Activated T-helper 1 cell treated with anti-CD3 and anti-CD28 coated beads, Interleukin-12 subunit alpha, Interleukin-12 subunit beta, Interleukin-2, Interleukin-4 antibody, amounts not matched to agents 30 ng/mL and 10 ng/mL and 1 ng/mL, durations not matched to agents 14 hours and 24 hours and 36 hours (primary cell): Measurements from ENCODE around the gene MAPT. TPM values are rescaled to one million over a fixed set of nuclear protein-coding genes. Genes with fewer than 3 reads are reported as not detected.
"Not testable (repeated sequence)": the region's sequence is repeated elsewhere in the genome, so short reads cannot be mapped to it uniquely, and the experiment has no call there.

ENCODE experiments used
- DNase-seq: peaks from one replicate; pipeline ENCODE4 v3.0.0; 2021; ENCODE audit warnings: low spot score
- H3K27ac Mint-ChIP-seq: one replicate; pipeline ENCODE4 v1.8.0; 2021; ENCODE audit warnings: mild to moderate bottlenecking, mixed read lengths
- H3K27me3 Mint-ChIP-seq: one replicate; pipeline ENCODE4 v1.8.0; 2022; ENCODE audit warnings: mild to moderate bottlenecking, moderate library complexity, mixed read lengths; ENCODE audit not compliant: insufficient read depth
- H3K36me3 Mint-ChIP-seq: one replicate; pipeline ENCODE4 v1.8.0; 2021; ENCODE audit warnings: low read depth, mixed read lengths
- H3K4me1 Mint-ChIP-seq: one replicate; pipeline ENCODE4 v1.8.0; 2021; ENCODE audit warnings: low read depth, mixed read lengths
- H3K4me3 Mint-ChIP-seq: one replicate; pipeline ENCODE4 v1.8.0; 2021; ENCODE audit warnings: mild to moderate bottlenecking, moderate library complexity, mixed read lengths
- H3K9me3 Mint-ChIP-seq: one replicate; pipeline ENCODE4 v1.8.0; 2021; ENCODE audit warnings: mixed read lengths
- intact Hi-C: fragments of 100-400 bp; cut with micrococcal nuclease; formaldehyde crosslinking; loops from one replicate; pipeline ENCODE4 v1.15.1; 2024
- total RNA-seq: library from RNA; stranded (reverse); gene quantifications from 2 replicates; pipeline ENCODE4 v1.2.3, GENCODE V29; 2022

MAPT gene
- total RNA-seq, 1 donor from 2014 or later, result 1.1 TPM

DNA sequence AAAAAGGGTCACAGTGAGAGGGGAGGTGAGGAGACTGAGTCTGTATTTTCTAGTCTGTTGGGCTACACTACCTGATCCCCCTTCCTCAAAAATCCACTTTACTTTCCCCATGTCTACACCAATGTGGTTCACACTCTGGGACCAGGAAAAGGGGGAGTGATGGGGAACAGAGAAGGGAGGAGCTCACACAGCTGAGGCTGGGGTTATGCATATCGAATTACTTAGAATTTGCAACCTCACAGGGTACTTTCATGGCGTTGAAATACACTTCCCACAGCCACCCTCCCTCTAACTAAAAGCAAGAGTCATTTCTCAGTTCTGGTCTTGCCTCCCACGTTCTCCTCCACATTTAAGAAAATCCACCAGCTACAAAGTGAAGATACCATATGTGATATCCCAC, 14.1 kb downstream of the MAPT start:
- H3K4me3 Mint-ChIP-seq, result no peak overlapping the region
- H3K9me3 Mint-ChIP-seq, result peaks cover 11% of the 10 kb centered on the region
- peaks cover 25% of the 10 kb centered on the region for H3K27me3 Mint-ChIP-seq
- H3K4me1 Mint-ChIP-seq, result peaks cover 20% of the 10 kb centered on the region
- H3K36me3 Mint-ChIP-seq, result peaks cover 2% of the 10 kb centered on the region
- no peak for DNase-seq
- intact Hi-C loops, result loop anchor here (5.0 kb wide), 1 partner anchor 39 kb away; no protein-coding TSS in a partner anchor
- no peak overlapping the region for H3K27ac Mint-ChIP-seq

DNA sequence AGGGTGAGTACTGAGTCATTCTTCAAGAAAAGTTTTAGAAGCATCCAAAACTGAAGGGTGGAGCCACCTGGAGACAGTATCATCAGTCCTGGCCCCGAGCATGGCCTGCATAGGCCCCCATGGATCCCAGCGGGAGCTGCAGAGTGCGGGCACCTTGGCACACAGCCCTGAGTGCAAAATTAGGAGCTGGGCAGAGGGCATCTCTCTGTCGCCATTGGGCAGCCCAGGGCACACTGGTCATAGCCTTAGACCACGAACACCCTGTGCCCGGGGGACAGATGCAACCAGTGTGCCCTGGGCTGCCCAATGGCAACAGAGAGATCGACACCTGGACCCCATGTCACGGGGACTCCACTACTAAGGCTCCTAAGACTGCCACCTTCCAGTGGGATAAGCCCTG, 14.6 kb downstream of the MAPT start:
- Mint-ChIP-seq H3K27ac (no peak overlapping the region), H3K36me3 (peaks cover 2% of the 10 kb centered on the region), H3K27me3 (peaks cover 25% of the 10 kb centered on the region), H3K4me3 (no peak overlapping the region), H3K9me3 (peaks cover 11% of the 10 kb centered on the region), H3K4me1 (peaks cover 20% of the 10 kb centered on the region)
- intact Hi-C loops, result loop anchor here (5.0 kb wide), 1 partner anchor 38 kb away; no protein-coding TSS in a partner anchor
- DNase-seq, result no peak

DNA sequence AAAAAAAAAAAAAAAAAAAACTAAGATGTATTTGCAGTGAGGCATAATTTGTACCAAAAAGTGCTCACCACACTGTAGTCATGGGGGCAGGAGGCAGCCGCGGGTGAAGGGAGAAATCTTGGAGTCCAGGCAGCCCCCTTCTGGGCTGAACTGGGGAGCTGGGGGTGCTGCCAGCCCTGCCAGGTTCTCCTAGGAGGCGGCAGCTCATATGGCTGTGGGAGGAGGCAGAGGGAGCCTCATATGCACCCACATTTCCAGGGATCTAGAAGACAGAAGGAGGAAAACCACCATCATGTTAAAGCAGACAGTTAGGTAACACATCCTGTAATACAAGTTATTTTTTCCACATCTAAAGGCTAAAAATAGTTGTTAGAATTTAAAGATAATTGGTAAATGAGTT, 16.3 kb downstream of the MAPT start:
- Mint-ChIP-seq H3K4me1 (peaks cover 20% of the 10 kb centered on the region), H3K27me3 (peaks cover 20% of the 10 kb centered on the region), H3K36me3 (peaks cover 2% of the 10 kb centered on the region), H3K9me3 (peaks cover 11% of the 10 kb centered on the region), H3K4me3 (no peak overlapping the region), H3K27ac (no peak overlapping the region)
- no peak for DNase-seq
- intact Hi-C loops, result no loop called here

DNA sequence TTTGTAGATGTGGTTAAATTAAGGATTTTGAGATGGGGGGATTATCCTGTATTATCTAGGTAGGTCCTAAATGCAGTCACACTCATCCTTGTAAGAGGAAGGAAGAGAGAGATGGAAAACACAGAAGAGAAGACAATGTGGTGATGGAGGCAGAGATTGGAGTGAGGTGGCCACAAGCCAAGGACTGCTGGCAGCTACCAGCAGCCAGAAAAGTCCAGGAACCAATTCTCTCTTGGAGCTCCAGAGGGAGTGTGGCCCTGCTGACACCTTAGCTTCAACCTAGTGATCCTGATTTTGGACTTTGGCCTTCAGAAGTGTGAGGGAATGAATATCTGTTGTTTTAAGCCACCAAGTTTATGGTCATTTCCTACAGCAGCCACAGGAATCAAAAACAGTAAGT, 18.0 kb downstream of the MAPT start:
- H3K27ac Mint-ChIP-seq, result no peak overlapping the region
- no peak for DNase-seq
- H3K9me3 Mint-ChIP-seq, result peaks cover 11% of the 10 kb centered on the region
- intact Hi-C loops, result no loop called here
- no peak overlapping the region for H3K4me3 Mint-ChIP-seq
- peaks cover 15% of the 10 kb centered on the region for H3K4me1 Mint-ChIP-seq
- H3K36me3 Mint-ChIP-seq, result peaks cover 2% of the 10 kb centered on the region
- H3K27me3 Mint-ChIP-seq, result peaks cover 10% of the 10 kb centered on the region

DNA sequence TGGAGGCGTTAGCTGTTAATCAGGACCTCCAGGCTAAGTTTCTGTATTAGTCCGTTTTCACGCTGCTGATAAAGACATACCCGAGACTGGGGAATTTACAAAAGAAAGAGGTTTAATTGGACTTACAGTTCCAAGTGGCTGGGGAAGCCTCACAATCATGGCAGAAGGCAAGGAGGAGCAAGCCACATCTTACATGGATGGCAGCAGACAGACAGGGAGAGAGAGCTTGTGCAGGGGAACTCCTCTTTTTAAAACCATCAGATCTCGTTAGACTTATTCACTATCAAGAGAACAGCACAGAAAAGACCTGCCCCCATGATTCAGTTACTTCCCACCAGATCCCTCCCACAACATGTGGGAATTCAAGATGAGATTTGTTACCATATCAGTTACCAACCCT, 18.7 kb downstream of the MAPT start:
- H3K27me3 Mint-ChIP-seq, H3K4me3 Mint-ChIP-seq, DNase-seq, H3K36me3 Mint-ChIP-seq, intact Hi-C loops, H3K27ac Mint-ChIP-seq, H3K4me1 Mint-ChIP-seq: not testable (repeated sequence)
- H3K9me3 Mint-ChIP-seq, result peaks cover 11% of the 10 kb centered on the region

DNA sequence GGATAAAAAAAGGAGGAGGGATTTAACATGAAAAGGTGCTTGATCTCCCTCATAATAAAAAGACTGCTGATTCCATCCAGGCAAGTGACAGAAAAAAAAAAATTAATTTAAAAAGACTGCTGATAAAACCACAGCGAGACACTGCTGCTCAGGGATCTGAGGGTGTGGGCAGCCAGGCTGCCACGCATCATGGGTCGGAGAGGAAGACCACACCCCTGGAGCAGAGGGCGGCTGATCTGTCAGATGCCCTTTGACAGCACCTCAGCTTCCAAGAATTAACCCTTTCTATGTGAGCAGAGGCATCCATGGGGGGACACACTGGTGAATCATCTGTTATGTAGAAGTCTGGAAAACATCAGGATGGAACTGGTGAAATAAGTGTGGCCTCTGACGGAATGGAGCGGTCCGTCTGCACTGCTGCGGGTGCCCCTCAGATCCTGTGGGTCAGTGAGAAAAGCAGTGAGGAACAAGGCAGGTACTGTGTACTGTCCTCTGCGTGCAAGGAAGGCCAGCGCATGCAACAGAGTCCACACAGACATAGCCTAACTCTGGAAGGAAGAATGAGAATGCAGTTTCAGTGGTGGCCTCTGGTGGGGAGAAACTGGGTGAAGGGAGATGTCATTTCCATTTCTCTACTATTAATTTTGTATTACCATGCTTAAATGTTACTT, 19.8 kb downstream of the MAPT start:
- Mint-ChIP-seq H3K27ac (no peak overlapping the region), H3K27me3 (peaks cover 10% of the 10 kb centered on the region), H3K4me1 (no peaks in the 10 kb centered on the region), H3K9me3 (peaks cover 11% of the 10 kb centered on the region), H3K4me3 (no peak overlapping the region), H3K36me3 (peaks cover 2% of the 10 kb centered on the region)
- intact Hi-C loops, result no loop called here
- DNase-seq, result no peak

DNA sequence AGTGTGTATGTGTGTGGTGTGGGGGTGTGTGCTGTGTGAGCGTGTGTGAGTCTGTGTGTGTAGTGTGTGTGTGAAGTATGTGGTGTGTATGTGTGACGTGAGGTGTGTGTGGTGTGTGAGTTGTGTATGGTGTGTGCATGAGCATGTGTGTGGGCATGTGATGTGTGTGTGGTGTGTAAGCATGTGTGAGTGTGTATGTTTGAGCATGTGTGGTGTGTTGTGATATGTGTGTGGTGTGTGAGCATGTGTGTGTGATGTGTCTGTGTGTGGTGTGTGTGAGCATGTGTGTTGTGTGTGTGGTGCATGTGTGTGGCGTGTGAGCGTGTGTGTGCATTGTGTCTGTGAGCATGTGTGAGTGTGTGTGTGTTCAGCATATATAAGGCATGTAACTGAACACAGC, 20.9 kb downstream of the MAPT start:
- Mint-ChIP-seq H3K27me3 (peaks cover 10% of the 10 kb centered on the region), H3K4me1 (no peaks in the 10 kb centered on the region), H3K27ac (no peak overlapping the region), H3K9me3 (peaks cover 11% of the 10 kb centered on the region), H3K4me3 (no peak overlapping the region), H3K36me3 (peaks cover 2% of the 10 kb centered on the region)
- intact Hi-C loops, result no loop called here
- no peak for DNase-seq

DNA sequence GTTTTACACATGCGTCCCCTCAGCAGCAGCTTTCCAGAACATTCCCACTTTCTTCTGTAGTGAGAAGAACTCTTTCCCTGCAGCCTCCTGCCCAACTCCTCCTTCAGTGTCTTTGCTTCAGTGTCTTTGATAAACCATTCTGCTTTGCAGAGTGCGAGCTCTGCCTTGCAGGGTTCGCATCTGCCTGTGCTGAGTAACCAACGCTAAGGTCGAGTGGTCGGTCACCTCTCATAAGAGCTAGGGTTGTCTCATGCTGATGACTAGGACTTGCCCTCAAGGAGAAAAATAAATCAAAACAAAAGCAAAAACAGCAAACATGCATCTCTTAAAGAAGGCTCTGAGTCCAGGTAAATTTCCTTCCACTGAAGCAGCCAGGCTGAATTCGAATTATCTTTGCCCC, 22.7 kb downstream of the MAPT start:
- H3K4me3 Mint-ChIP-seq, result no peak overlapping the region
- no peaks in the 10 kb centered on the region for H3K4me1 Mint-ChIP-seq
- no peak overlapping the region for H3K27ac Mint-ChIP-seq
- DNase-seq, result no peak
- peaks cover 10% of the 10 kb centered on the region for H3K9me3 Mint-ChIP-seq
- peaks cover 1% of the 10 kb centered on the region for H3K36me3 Mint-ChIP-seq
- H3K27me3 Mint-ChIP-seq, result peaks cover 8% of the 10 kb centered on the region
- intact Hi-C loops, result no loop called here

DNA sequence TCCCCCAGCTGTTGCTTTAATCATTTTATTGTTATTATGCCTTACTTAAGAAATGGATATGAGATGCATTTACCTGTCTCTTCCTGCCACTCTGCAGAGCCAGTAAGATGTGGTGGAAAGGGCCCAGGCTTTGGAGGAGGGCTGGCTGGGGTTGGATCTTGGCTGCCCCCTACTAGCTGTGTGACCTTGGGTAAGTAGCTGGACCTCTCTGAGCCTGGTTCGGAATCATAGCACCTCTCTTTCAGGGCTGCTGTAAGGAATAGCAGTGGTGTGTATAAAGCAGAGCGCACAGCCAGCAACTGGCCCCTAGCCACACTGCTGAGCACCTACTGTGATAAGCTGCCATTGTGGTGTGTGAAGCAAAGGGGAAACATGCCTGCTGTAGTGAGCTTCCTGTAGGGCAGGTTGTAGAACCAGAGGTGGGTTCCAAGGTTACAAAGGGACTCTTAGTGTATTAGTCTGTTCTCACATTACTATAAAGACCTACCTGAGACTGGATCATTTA, 23.9 kb downstream of the MAPT start:
- Mint-ChIP-seq H3K4me3 (no peak overlapping the region), H3K27me3 (peaks cover 6% of the 10 kb centered on the region), H3K4me1 (no peaks in the 10 kb centered on the region), H3K27ac (no peak overlapping the region), H3K9me3 (peaks cover under 1% of the 10 kb centered on the region), H3K36me3 (no peaks in the 10 kb centered on the region)
- intact Hi-C loops, result no loop called here
- DNase-seq, result no peak

DNA sequence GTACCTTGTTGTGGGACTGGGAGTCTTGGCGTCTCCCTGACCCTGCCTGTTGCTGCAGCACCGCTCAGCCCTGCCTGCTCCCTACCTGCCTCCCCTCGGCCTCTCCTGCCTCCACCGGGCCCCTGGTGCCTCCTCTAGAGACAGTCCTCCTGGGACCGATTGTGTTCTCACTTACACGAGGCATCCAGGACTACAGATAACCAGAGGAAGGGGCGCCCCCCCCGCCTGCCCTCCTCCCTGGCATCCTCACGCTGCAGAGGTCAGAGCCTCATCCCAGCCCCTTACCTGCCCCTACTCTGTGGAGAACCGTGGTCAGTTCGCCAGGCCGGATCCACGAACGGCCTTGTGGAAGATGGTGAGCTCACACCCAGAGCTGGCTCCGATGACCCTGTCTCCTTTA, 24.8 kb downstream of the MAPT start:
- no peaks in the 10 kb centered on the region for H3K9me3 Mint-ChIP-seq
- DNase-seq, result no peak
- H3K27ac Mint-ChIP-seq, result no peak overlapping the region
- no peaks in the 10 kb centered on the region for H3K4me1 Mint-ChIP-seq
- no peak overlapping the region for H3K4me3 Mint-ChIP-seq
- peaks cover 6% of the 10 kb centered on the region for H3K27me3 Mint-ChIP-seq
- intact Hi-C loops, result no loop called here
- H3K36me3 Mint-ChIP-seq, result no peaks in the 10 kb centered on the region

DNA sequence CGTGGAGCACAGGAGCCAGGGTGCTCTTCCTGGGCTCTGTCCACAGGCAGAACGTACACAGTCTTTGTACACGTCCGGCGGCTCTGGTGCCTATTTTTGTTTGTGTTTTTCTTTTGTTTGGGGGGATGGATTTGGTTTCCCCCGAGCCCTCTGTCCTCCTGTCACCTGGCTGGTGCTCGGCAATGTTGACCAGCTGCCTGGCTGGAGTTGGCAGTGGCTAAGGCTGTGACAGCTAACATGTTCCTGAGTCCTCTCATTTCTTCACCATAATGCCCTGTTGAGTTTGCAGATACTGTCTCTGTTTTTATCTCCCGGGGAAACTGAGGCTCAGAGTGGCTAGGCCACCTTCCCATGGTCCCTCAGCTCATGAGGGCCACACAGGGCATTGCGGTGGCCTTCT, 25.7 kb downstream of the MAPT start:
- Mint-ChIP-seq H3K9me3 (no peaks in the 10 kb centered on the region), H3K4me1 (no peaks in the 10 kb centered on the region), H3K27me3 (peaks cover 8% of the 10 kb centered on the region), H3K4me3 (no peak overlapping the region), H3K27ac (no peak overlapping the region), H3K36me3 (no peaks in the 10 kb centered on the region)
- DNase-seq, result no peak
- intact Hi-C loops, result no loop called here

DNA sequence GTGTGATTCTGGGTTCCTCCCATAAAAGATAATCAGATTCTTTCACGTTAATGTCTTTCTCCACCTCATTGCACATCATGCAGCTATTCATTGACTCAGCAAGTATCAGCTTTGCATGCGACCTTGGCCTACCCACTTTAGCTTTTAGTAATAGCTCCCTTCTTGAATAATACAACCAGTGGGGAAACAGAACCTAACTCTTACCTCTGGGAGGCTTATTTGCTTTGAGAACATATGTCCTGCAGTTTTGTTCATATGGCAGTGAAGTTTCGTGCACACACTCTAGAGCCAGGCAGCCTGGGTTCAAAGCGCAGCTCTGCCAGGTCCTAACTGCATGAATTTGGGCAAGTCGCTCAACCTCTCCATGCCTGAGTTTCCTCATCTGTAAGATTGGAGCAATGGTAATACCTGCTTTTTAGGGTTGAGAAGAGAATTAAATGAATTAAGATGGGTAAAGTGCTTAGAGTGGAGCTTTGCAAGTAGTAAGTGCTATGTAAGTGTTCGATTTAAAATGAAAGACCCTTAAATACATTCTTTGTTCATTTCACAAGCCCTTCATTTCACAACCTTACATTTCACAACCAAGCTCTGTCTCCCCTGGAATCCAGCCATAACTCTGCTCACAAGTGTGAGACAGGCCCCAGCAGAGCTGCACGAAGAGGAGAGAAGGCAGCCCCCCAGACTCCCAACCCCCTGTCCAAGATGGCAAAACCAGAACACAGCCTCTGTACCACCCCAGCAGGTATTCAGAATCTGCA, 29.3 kb downstream of the MAPT start:
- DNase-seq, result no peak
- Mint-ChIP-seq H3K27me3 (peaks cover 21% of the 10 kb centered on the region), H3K36me3 (no peaks in the 10 kb centered on the region), H3K27ac (no peak overlapping the region), H3K9me3 (no peaks in the 10 kb centered on the region), H3K4me1 (no peaks in the 10 kb centered on the region), H3K4me3 (no peak overlapping the region)
- intact Hi-C loops, result no loop called here

DNA sequence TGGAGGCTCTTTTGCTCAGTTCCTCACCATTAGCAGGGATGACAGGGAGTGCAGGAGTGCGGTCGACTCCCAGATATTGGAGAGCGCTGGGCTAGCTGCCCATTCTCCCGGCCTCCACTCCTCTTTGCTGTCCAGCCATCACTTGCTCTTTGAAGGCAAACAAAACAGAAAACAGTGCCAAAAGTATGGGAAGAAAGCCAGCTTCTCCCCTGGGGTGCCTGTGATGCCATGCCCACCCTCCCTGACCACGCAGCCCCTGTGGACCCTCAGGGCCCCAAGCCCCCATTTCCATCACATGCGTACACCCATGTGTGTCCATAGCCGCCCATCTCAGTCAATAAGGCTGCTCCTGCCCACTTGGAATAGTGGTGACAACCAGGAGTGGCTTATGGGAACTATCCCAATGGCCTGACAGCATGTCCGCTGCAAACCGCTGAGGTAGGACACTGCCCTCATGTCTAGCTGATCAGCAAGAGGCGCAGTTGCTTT, 30.0 kb downstream of the MAPT start:
- Mint-ChIP-seq H3K4me3 (no peak overlapping the region), H3K27ac (no peak overlapping the region), H3K36me3 (no peaks in the 10 kb centered on the region), H3K27me3 (peaks cover 19% of the 10 kb centered on the region), H3K9me3 (no peaks in the 10 kb centered on the region), H3K4me1 (no peaks in the 10 kb centered on the region)
- no peak for DNase-seq
- intact Hi-C loops, result no loop called here
